HG03469 (cell line): ENCODE data around the gene ENTPD2.
"Not testable (repeated sequence)": the region's sequence is repeated elsewhere in the genome, so short reads cannot be mapped to it uniquely, and the experiment has no call there.

ENCODE experiments used
- ATAC-seq: cut with Tn5 transposase; IDR thresholded peaks from one replicate; pipeline ENCODE4 v1.9.1; 2021; ENCODE audit warnings: mild to moderate bottlenecking, moderate library complexity, moderate number of reproducible peaks; ENCODE audit not compliant: unreplicated experiment

Gene ENTPD2

DNA sequence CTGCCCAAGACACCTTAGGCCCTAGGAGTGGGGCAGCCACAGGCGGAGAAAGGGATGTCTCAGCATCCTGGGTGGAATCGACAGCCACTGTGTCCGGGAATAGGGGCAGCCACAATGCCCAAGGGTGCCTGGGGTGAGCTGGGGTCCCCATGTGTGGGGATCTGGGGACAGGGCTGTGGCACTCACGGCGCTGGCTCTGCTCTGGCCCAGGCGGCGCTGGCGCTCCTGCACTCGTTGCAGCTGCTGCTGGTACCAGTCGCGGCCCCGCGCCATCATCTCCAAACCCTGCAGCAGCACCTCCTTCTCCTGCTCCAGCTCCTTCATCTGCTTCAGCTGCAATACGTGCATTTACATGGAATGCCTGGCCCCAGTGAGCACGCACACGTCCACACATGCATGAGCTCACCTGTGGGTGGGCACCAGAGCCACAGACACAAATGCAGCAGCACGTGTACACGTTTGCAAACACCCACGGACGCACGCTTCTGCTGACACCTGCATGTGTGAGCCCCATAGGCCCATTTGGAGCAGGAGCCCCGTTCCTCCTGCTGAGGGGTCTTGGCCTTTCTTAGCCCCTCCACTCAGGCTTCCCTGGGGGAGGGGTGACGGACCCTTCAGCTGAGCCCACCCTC is 11.6 kb upstream of the ENTPD2 start:
- no peak for ATAC-seq

- ATAC-seq: no peak
Observed at GRCh38 chr9:137064880-137065164, 11.0 kb upstream of the ENTPD2 start.

DNA sequence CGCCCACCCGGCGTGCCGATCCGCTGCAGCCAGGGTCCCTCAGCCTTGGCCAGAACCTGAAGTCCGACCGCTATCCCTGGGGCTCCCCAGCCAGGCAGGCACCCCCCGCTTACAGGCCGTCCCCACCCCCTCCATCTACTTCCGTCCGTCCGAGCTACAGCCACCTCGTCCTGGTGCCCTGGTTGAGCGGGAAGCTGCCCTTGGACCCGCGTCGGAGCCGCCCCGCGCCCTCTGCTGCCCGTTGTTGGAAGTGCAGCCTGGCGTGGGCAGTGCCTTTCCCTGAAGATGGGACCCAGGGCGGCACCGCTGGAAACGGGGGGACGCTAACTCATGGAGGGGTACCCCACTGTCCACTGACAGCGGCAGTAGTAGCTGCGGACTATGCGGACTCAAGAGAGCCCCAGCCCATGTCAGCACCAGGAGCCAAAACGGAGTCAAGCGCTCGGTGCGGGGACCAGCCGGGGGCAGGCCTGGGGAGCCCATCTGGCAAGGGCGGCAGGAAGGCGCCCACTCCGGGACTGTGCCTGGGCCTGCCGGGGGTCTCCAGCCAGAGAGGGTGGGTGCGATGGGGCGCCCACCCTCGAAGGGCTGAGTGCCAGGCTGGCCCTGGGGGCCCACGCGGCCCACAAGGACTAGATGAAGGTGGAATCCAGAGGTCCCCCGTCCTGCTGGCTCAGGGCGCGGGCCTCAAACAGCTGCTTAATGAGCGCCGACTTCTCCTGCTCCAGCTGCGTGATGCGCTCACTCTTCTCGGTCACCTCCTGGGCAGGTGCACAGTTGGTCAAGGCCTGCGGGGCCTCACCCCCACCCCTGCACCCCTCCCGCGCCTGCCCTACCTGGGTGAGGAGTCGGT is 10.4 kb upstream of the ENTPD2 start:
- ATAC-seq: no peak

DNA sequence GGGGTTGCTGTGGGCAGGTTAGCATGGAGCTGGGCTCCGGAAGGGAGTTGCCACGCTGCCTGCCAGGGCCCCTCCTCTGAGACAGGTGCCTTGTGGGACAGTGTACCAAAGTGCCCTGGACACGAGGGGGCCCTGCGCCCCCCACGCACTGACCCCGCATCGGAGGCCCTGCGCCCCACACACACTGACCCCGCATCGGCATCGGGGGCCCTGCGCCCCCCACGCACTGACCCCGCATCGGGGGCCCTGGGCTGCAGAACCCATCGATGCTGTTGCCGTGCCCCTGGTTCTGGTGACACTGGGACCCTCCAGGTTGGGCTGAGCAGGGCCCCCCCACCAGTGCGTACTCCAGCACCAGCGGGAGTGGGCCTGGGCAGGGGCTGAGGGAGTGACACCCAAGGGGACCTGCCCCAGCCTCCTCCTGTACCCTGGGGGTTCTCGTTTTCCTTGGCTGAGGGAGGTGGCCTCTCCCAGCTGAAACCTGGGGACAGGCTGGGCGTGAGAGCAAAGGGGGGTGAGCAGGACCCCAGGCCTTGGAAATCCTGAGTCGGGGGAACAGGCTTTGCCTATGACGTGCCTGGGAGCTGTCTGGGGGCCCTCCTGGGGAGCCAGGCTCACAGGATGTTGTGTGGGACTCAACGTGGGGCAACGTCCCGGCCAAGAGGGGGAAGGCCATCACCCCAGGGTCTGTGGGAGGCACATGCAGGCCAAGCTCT is 9.6 kb upstream of the ENTPD2 start:
- no peak for ATAC-seq

DNA sequence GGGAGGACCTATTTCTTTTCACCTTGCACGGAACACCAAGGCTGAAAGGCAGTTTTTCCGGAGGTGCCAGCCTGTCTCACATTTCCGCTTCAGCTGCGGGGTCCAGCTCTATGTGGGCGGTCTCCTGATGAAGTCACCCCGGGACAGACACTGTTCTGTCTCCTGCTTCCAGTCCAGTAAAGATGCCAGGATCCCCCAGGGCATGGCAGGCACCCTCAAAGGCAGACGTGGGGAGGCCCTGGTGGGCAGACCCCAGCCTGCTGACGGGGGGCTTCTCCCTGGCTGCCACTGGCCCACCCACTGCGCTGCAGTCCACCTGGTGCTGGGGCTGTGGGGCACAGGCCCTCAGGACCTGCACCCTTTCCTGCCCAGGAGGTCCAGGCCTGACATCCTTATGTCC is 8.9 kb upstream of the ENTPD2 start:
- ATAC-seq: not testable (repeated sequence)

- ATAC-seq: no peak
Observed at GRCh38 chr9:137062384-137062783, 8.5 kb upstream of the ENTPD2 start.

DNA sequence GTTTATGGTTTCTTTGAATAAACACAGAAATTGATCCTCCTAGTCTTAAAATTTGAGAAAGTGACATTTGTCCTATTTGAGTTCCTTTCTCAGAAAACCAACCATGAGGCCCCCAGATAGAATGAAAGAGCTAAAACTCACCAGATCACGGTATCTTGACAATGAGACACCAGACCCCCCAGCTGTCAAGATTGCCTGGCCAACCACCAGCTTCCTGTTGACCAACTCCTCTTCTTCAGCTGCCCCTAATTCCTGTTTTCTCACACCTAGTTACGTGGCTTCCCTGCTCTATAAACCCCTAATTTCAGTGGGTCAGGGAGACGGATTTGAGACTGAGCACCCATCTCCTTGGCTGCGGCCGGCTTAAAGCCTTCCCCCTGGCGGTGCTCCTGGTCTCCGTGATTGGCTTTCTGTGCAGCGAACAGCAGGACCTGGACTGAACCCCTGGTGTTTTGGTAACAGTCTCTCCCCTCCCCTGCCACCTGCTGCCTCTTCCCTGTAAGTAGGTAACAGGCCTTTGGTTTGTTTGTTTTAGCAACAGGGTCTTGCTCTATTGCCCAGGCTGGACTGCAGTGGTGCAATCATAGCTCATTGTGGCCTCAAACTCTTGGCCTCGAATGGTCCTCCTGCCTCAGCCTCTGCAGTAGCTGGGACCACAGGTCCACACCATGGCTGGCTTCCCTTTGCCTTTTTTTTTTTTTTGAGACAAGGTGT is 4.8 kb upstream of the ENTPD2 start:
- ATAC-seq: no peak

- no peak for ATAC-seq
Observed at GRCh38 chr9:137057545-137057944, 3.7 kb upstream of the ENTPD2 start.

DNA sequence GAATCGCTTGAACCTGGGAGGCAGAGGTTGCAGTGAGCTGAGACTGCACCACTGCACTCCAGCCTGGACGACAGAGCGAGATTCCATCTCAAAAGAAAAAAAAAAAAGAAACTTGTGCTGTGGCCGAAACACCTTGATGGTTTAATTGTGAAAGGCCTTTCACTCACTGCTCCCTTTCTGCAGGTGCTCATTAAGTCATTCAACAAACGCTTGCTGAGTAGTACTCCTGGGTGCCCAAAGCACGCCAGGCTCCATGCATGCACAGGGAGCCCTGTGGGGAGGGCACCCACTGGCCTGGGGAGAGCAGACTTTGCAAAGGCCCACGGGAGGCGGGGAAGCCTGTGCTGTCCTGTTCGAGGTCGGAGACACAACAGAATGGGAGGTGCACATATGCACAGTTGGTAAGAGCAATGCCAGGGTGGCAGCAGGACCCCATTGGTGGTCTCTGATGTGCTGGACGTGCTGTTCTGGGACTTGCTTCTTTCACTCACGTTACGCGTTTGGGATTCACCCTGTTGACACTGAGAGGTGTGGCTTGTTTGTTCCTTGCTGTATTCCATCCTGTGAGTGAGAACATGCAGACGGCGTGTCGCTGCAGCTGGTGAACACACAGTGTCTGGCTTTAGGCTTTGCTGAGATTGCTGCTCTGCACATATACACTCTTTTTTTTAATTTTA is 3.0 kb upstream of the ENTPD2 start:
- no peak for ATAC-seq

GRCh38 chr9:137055385-137056364 is 1.8 kb upstream of the ENTPD2 start:
- no peak for ATAC-seq

DNA sequence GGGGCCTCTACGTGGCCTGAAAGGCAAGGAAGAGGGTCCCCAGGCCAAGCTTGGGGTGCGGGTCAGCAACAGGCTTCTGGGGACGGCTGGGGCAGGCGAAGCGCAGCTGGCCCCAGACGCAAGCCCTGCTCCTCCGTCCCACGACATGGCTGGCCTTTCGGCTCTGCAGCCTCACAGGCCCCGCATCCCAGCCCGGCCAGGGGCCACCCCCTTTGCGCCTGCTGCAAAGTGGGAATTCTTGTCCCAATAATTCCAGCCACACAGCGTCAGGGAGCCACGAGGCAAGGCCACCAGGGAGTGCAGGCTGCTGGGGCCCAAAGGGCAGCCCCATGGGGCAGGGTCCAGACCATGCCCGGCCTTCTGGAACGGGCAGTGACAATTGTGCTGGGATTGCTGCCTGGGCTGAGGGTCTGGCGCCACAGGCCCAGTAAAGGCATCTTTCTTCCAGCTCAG is 1.1 kb upstream of the ENTPD2 start:
- no peak for ATAC-seq

- no peak for ATAC-seq
Observed at GRCh38 chr9:137052998-137053943, 590 bp downstream of the ENTPD2 start.

DNA sequence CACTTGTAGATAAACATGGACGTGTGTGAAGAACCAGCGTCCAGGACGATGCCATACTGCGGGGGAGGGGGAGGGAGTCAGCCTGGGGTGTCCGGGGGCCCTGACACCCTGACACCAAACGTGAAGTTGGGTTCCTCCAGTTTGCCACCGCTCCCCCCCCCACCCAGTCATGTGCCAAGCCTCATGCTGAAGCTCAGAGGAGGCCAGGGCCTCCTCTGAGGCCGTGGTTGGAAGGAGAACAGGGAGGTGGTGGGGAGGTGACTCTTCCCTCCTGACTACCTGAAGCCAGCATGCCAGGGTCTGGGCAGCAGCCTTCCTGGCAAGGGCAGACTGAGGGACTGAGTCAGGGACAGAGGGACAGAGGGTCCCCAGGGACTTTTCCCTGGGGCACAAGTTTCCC is 1.6 kb downstream of the ENTPD2 start:
- ATAC-seq: no peak

- no peak for ATAC-seq
Observed at GRCh38 chr9:137051145-137051724, 2.6 kb downstream of the ENTPD2 start.

DNA sequence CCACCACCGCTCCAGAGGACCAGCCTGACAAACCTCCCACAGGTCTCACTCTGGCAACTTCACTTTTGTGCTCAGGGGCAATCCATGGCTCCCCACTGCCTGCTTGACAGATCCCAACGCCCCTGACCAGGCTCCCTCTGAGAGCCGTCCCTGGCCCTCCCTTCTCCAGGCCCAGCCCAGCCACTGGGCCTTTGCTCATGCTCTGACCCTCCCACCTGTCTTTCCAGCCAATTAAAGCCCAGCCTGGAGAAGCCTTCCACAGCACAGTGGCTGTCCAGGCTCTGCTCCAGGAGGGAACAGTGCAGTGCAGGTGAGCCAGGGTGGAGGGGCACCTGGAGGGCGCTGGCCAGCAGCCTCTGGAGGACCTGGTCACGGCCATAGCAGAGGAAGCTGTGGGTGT is 3.3 kb downstream of the ENTPD2 start:
- ATAC-seq: no peak

- no peak for ATAC-seq
Observed at GRCh38 chr9:137049544-137050449, 4.1 kb downstream of the ENTPD2 start.
